GM12875 (cell line): ENCODE data around the gene B3GALNT2.

ENCODE experiments used
- H3K4me3 ChIP-seq: one replicate; pipeline ENCODE4 v1.5.1; 2011; ENCODE audit warnings: low read depth, low read length, control low read depth
- CTCF ChIP-seq: IDR thresholded peaks from 2 replicates; pipeline ENCODE4 v1.5.1; 2011; ENCODE audit warnings: low read depth, mild to moderate bottlenecking, control low read depth, inconsistent platforms, low read length, moderate library complexity, borderline replicate concordance; ENCODE audit not compliant: insufficient read depth

Gene B3GALNT2

GRCh38 chr1:235416662-235417049 is 87.6 kb downstream of the B3GALNT2 start:
- TF ChIP-seq CTCF = no peak
- no peak overlapping the region for H3K4me3 ChIP-seq

GRCh38 chr1:235415008-235415904 is 89.0 kb downstream of the B3GALNT2 start:
- H3K4me3 ChIP-seq = no peak overlapping the region
- TF ChIP-seq CTCF = peak; percentile 66

GRCh38 chr1:235411489-235412486 is 92.5 kb downstream of the B3GALNT2 start:
- H3K4me3 ChIP-seq = no peak overlapping the region
- TF ChIP-seq CTCF = no peak

GRCh38 chr1:235410467-235410866 is 93.8 kb downstream of the B3GALNT2 start:
- no peak overlapping the region for H3K4me3 ChIP-seq
- TF ChIP-seq CTCF = no peak

- no peak overlapping the region for H3K4me3 ChIP-seq
- TF ChIP-seq CTCF = no peak
Observed at GRCh38 chr1:235409042-235409820, 95.0 kb downstream of the B3GALNT2 start.

- H3K4me3 ChIP-seq = no peak overlapping the region
- TF ChIP-seq CTCF = no peak
Observed at GRCh38 chr1:235408503-235408960, 95.7 kb downstream of the B3GALNT2 start.
